Adrenal gland (tissue), 12 donors: ENCODE measurements around the gene TMEM255B. TPM values are rescaled to one million over a fixed set of nuclear protein-coding genes. Genes with fewer than 3 reads are reported as not detected.

ENCODE experiments used
- DNase-seq, 7 donors: peaks; one replicate each; pipeline ENCODE4 v3.0.0-alpha.2; 2019 to 2020
- H3K27ac ChIP-seq, 5 donors: fragments of 200-600 bp; sonication (generic) in 4 of 5; 1 replicate in 3 of 5; 2 replicates in 2 of 5; pipeline versions ENCODE4 v1.5.1 to v1.8.0; 2016 to 2020; ENCODE audit warnings: mild to moderate bottlenecking in 1 of 5
- H3K27me3 ChIP-seq: fragments of 200-600 bp; 2 replicates; pipeline ENCODE4 v1.8.0; 2021
- H3K36me3 ChIP-seq, 2 donors: fragments of 200-600 bp; replicated peaks in 1 of 2; 1 replicate in 1 of 2; 2 replicates in 1 of 2; pipeline versions ENCODE4 v1.5.1 to v1.8.0; 2018 to 2022
- H3K4me1 ChIP-seq, 2 donors: fragments of 200-600 bp; replicated peaks in 1 of 2; 1 replicate in 1 of 2; 2 replicates in 1 of 2; pipeline versions ENCODE4 v1.5.1 to v1.8.0; 2018 to 2021
- H3K4me3 ChIP-seq, 4 donors: fragments of 200-600 bp; sonication (generic) in 3 of 4; one replicate each; pipeline ENCODE4 v1.5.1; 2016 to 2018
- H3K9me3 ChIP-seq, 3 donors: fragments of 200-600 bp; sonication (generic) in 1 of 3; replicated peaks in 1 of 3; 1 replicate in 2 of 3; 2 replicates in 1 of 3; pipeline versions ENCODE4 v1.5.1 to v1.8.0; 2016 to 2021
- POLR2A ChIP-seq, 2 donors: fragments of 450-650 bp; IDR thresholded peaks; one replicate each; pipeline ENCODE4 v1.6.1; 2017; ENCODE audit warnings: antibody characterized with exemption in 2 of 2, mild to moderate bottlenecking in 2 of 2, moderate library complexity in 1 of 2
- WGBS, 4 donors: extraction: QIAGEN DNeasy Blood & Tissue Kit in 2 of 4; methylation state at CpG; one replicate each; pipeline versions ENCODE4 v1.1.5 to v1.1.7; 2013 to 2017; 5-methylcytosine and 5-hydroxymethylcytosine counted together
- intact Hi-C, 2 donors: fragments of 100-400 bp; cut with DNase I; formaldehyde crosslinking; loops; one replicate each; pipeline versions ENCODE4 v1.14.1 to v1.15.0; 2022 to 2023
- polyA plus RNA-seq, 3 donors: library from polyadenylated mRNA; stranded (reverse); fragments of 200-250 nt in 2 of 3; fragments of 350-450 nt in 1 of 3; fragmentation: Illumina TruSeq in 1 of 3; extraction: RNeasy Lipid Tissue Mini Kit (QIAGEN cat#74804) in 1 of 3; gene quantifications; one replicate each; pipeline ENCODE4 v1.2.3, GENCODE V29; 2013 to 2014
- total RNA-seq, 9 donors: library from RNA; depleted of rRNA in 4 of 9; stranded (reverse); fragments of >200 nt in 4 of 9; fragments of 120-200 nt in 1 of 9; fragmentation: NEBNext Ultra II Directional in 1 of 9; extraction: Animal tissue kit (Norgen Biotek cat#: 25700) in 1 of 9; gene quantifications; one replicate each; pipeline versions ENCODE4 v1.1.0 to v1.2.4, GENCODE V29; 2013 to 2023
- TF ChIP-seq, protein P1 (sequence below), 6 experiments: fragments of 450-650 bp in 4 of 6; fragments of 200-600 bp in 2 of 6; sonication (generic) in 1 of 6; IDR thresholded peaks; 1 replicate in 5 of 6; 2 replicates in 1 of 6; pipeline versions ENCODE4 v1.5.1 to v1.8.0; 2016 to 2021; ENCODE audit warnings: antibody characterized with exemption in 6 of 6, mild to moderate bottlenecking in 2 of 6, moderate library complexity in 1 of 6
- donor health status: healthy with polysubstance abuse.
- donor health status: Bipolar disorder and iron deficiency.
- donor health status: DM: yes; HTN: yes; CAD: no.
- donor health status: DM: no; HTN: no; CAD: no.
- donor health status: DM: no; HTN: no; CAD: no.
- donor health status: DM: yes; HTN: yes; CAD: no.

The TMEM255B gene
- total and polyA plus RNA-seq, 12 donors: 1.3 to 60.1 (median 17.2) TPM

DNA sequence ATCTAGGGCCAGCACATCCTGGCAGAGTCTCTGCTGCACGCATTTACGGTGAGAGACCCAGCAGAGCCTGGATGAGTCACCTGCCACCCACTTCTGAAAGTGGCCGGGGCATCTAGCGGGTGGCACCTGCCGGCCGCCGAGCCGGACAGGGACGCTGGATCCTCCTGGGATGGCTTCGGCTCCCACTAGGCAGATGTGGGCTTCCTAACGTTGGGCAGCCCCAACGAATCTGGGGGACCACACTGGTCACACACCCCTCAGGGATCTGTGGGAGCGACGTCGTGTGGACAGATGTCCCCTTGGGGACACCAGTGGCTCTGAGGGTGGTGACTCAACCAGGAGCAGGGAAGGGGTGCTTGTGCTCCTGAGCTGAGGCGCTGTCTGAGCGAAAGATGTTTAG is 32.2 kb downstream of the TMEM255B start:
- no peaks in the 10 kb centered on the region for H3K27me3 ChIP-seq
- WGBS, 4 donors: 77 to 87% (median 80%) methylated on average over 11 to 17 of the region's 17 CpGs
- H3K9me3 ChIP-seq: no peaks in the 10 kb centered on the region
- H3K36me3 ChIP-seq: no peaks in the 10 kb centered on the region
- no peak overlapping the region for H3K27ac ChIP-seq
- TF ChIP-seq, protein P1, sequence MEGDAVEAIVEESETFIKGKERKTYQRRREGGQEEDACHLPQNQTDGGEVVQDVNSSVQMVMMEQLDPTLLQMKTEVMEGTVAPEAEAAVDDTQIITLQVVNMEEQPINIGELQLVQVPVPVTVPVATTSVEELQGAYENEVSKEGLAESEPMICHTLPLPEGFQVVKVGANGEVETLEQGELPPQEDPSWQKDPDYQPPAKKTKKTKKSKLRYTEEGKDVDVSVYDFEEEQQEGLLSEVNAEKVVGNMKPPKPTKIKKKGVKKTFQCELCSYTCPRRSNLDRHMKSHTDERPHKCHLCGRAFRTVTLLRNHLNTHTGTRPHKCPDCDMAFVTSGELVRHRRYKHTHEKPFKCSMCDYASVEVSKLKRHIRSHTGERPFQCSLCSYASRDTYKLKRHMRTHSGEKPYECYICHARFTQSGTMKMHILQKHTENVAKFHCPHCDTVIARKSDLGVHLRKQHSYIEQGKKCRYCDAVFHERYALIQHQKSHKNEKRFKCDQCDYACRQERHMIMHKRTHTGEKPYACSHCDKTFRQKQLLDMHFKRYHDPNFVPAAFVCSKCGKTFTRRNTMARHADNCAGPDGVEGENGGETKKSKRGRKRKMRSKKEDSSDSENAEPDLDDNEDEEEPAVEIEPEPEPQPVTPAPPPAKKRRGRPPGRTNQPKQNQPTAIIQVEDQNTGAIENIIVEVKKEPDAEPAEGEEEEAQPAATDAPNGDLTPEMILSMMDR (IDR thresholded peaks at IDR 0.05): no peak
- no peak for TF ChIP-seq POLR2A (IDR thresholded peaks at IDR 0.05)
- DNase-seq: no peak
- no peaks in the 10 kb centered on the region for H3K4me1 ChIP-seq
- intact Hi-C loops: no loop called here
- H3K4me3 ChIP-seq: no peak overlapping the region

DNA sequence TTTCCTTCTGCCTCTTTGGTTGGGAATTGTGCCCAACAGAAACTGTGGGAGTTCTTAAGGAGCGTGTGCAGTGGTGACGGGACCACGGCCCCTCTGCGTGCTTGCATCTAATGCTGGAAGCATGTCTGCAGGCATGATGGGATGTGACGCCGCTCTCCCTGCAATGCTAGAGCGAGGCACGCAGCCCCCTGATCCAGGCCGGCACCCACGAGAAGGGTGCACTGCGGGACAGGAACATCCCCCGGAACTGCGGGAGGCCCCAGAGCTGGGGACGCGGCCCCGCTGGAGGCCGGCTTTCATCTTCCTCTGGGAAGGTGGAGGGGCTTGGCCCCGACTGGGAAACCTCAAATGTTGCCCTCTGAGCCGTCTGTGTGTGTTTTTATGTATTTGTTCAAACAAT is 32.7 kb downstream of the TMEM255B start:
- Histone ChIP-seq H3K27me3 (no peaks in the 10 kb centered on the region), H3K9me3 (no peaks in the 10 kb centered on the region), H3K27ac (no peak overlapping the region), H3K4me3 (no peak overlapping the region), H3K36me3 (no peaks in the 10 kb centered on the region), H3K4me1 (no peaks in the 10 kb centered on the region)
- 58 to 71% (median 70%) methylated on average over 16 to 19 of the region's 19 CpGs for WGBS, 4 donors
- intact Hi-C loops: no loop called here
- no peak for DNase-seq
- TF ChIP-seq POLR2A (IDR thresholded peaks at IDR 0.05): no peak
- TF ChIP-seq, protein P1 (IDR thresholded peaks at IDR 0.05): no peak

- H3K36me3 ChIP-seq: no peaks in the 10 kb centered on the region
- H3K9me3 ChIP-seq: no peaks in the 10 kb centered on the region
- 58 to 71% (median 60%) methylated on average over 9 to 12 of the region's 12 CpGs for WGBS, 4 donors
- no peaks in the 10 kb centered on the region for H3K27me3 ChIP-seq
- intact Hi-C loops: no loop called here
- TF ChIP-seq, protein P1 (IDR thresholded peaks at IDR 0.05): no peak
- no peak for TF ChIP-seq POLR2A (IDR thresholded peaks at IDR 0.05)
- H3K27ac ChIP-seq: no peak overlapping the region
- H3K4me1 ChIP-seq: no peaks in the 10 kb centered on the region
- no peak for DNase-seq
- no peak overlapping the region for H3K4me3 ChIP-seq
Measured at GRCh38 chr13:113792236-113792770, 33.3 kb downstream of the TMEM255B start.

DNA sequence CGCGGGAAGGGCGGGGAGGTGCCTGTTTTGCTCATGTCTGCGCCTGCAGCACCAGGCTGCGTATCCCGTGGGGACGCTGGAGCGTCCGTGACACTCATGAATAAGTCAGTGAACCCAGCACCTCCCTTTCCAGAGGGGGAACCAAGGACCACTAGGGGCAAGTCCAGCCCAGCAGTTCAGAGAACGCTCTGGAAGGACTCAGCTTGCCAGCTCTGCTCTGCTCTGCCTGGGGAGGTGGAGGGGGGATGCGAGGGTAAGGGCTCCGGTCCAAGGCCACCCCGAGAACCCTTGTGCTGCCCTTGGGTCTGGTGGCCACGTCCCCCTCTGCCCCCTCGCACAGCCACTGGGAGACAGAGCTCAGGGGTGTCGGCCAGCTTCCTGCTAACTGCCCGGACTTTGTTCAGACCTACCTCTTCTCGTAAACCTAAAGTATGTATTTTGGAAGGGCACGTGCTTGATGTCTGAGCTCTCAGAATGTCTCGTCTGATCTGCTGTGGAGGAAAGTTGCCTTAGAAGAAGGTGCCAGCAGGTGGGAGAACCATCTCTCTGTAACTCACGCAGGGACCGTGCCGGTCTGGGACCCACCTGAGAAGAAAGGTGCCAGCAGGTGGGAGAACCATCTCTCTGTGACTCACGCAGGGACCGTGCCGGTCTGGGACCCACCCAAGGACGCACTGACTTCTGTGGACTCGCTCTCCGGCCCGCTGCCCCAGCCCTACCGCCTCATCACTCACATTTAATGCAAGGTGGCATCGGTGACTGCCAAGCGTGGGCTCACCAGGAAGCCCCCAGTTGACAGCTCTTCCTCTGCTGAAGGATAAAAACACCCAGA is 34.1 kb downstream of the TMEM255B start:
- Histone ChIP-seq H3K4me3 (no peak overlapping the region), H3K9me3 (no peaks in the 10 kb centered on the region), H3K4me1 (no peaks in the 10 kb centered on the region), H3K27me3 (no peaks in the 10 kb centered on the region), H3K36me3 (no peaks in the 10 kb centered on the region), H3K27ac (no peak overlapping the region)
- DNase-seq: no peak
- 72 to 82% (median 74%) methylated on average over 29 to 33 of the region's 33 CpGs for WGBS, 4 donors
- intact Hi-C loops: no loop called here
- TF ChIP-seq POLR2A (IDR thresholded peaks at IDR 0.05): no peak
- TF ChIP-seq, protein P1 (IDR thresholded peaks at IDR 0.05): no peak
